CD8-positive, alpha-beta memory T cell (primary cell): ENCODE results near the gene LAD1. TPM values are rescaled to one million over a fixed set of nuclear protein-coding genes. Genes with fewer than 3 reads are reported as not detected.

Experiments
- polyA plus RNA-seq: library from polyadenylated mRNA; unstranded; fragments of 300-500 nt; fragmentation: Illumina TruSeq; gene quantifications from one replicate; pipeline ENCODE4 v1.2.3, GENCODE V29; 2021
- total RNA-seq, 2 experiments: library from RNA; stranded (reverse); gene quantifications; one replicate each; pipeline ENCODE4 v1.2.3, GENCODE V29; 2021

Gene LAD1
- total and polyA plus RNA-seq, 3 experiments from 2014 or later = not detected

Other genes with a start within 250 kb of the LAD1 start
- gene TMEM9, start 244.8 kb downstream of the LAD1 start, total RNA-seq = 10 to 100 TPM; 16.3 to 17.1 TPM
- 32.8 TPM for gene TMEM9, start 244.8 kb downstream of the LAD1 start, polyA plus RNA-seq
- gene IGFN1, start 208.5 kb downstream of the LAD1 start, total RNA-seq = not detected
- not detected for gene IGFN1, start 208.5 kb downstream of the LAD1 start, polyA plus RNA-seq
- gene PKP1, start 115.8 kb downstream of the LAD1 start, total RNA-seq = not detected
- gene PKP1, start 115.8 kb downstream of the LAD1 start, polyA plus RNA-seq = not detected
- not detected for gene TNNT2, start 21.6 kb downstream of the LAD1 start, total RNA-seq
- gene TNNT2, start 21.6 kb downstream of the LAD1 start, polyA plus RNA-seq = not detected
- gene TNNI1, start 22.4 kb upstream of the LAD1 start, total RNA-seq = not detected
- gene TNNI1, start 22.4 kb upstream of the LAD1 start, polyA plus RNA-seq = not detected
- gene PHLDA3, start 69.9 kb upstream of the LAD1 start, total RNA-seq = 10 to 100 TPM; 18.6 to 22.7 TPM
- gene PHLDA3, start 69.9 kb upstream of the LAD1 start, polyA plus RNA-seq = 1.0 TPM
- gene CSRP1, start 107.8 kb upstream of the LAD1 start, total RNA-seq = 10 to 100 TPM; 66.9 to 67.6 TPM
- 65.0 TPM for gene CSRP1, start 107.8 kb upstream of the LAD1 start, polyA plus RNA-seq
- under 1 TPM; 0.77 to 0.95 TPM for gene NAV1, start 139.8 kb upstream of the LAD1 start, total RNA-seq
- 1.8 TPM for gene NAV1, start 139.8 kb upstream of the LAD1 start, polyA plus RNA-seq